HG03175 (cell line): ENCODE measurements around the gene PLB1.
A peak's percentile ranks its signal among the peaks of the same experiment; 100 is the strongest.
"Not testable (repeated sequence)": the region's sequence is repeated elsewhere in the genome, so short reads cannot be mapped to it uniquely, and the experiment has no call there.

ENCODE experiments used
- ATAC-seq: cut with Tn5 transposase; IDR thresholded peaks from one replicate; pipeline ENCODE4 v1.9.1; 2021; ENCODE audit warnings: mild to moderate bottlenecking, moderate library complexity; ENCODE audit not compliant: unreplicated experiment

PLB1 gene

DNA sequence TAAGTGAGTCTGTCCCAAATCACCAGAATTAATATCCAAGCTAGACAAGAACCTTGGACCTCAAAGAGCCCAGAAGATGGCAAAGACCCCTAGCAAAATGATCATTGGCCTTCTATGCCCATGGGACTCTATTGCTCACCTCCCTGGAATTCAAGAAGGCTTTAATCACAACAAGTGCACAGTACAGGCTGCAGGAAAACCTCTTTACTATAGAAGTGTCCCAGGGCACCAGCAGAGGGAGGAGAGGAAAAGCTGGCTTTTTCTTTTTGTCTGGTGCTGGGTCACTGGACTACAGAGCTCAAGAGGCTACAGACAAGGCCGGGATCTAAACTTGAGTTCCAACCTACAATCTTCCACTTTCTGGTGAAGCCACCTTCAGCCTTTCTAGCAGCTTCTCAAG is 167.5 kb downstream of the PLB1 start:
- no peak for ATAC-seq

GRCh38 chr2:28664120-28664842 is 168.4 kb downstream of the PLB1 start:
- ATAC-seq = no peak

DNA sequence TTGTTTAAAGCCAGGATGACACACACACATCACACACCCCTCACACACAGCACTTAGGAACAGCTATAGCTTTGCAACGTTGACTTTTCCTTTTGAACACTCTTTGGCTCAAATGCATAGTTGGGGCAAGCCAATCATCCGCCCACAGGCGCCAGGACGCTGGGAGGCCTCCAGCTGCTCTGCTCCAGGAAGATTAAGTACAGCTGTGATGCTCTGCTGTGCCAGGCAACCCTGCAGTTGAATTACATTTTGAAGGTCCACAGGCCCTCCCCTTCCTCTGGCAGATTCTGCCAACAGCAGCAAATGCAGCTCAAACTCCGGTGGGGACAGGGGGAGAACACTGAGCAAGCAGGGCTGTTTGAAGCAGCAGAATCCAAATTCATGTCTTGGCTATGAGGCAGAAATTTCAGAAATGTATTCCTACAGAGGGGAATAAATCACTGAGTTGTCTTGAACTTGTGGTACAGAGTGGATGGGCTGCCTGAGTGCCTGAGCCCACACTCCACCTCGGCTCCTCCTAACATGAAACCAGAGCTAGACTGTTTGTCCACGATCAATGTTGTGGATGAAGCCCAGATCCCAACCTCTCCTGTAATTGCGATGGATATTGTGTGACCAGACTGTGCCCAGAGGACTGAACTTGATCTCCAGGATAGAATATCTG is 169.3 kb downstream of the PLB1 start:
- no peak for ATAC-seq

DNA sequence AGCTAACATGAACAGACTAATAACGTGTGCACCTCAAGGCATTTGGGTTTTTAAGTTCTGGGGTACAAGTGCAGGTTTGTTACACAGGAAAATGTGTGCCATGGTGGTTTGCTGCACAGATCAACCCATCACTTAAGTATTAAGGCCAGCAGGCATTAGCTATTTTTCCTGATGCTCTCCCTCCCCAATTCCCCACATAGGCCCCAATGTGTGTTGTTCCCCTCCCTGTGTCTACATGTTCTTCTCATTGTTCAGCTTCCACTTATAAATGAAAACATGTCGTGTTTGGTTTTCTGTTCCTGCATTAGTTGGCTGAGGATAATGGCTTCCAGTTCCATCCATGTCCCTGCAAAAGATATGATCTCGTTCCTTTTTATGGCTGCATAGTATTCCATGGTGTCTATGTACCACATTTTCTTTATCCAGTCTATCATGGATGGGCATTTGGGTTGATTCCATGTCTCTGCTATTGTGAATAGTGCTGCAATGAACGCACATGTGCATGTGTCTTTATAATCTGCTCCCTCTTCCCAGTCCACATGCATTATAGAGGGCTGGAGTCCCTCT is 170.0 kb downstream of the PLB1 start:
- not testable (repeated sequence) for ATAC-seq

DNA sequence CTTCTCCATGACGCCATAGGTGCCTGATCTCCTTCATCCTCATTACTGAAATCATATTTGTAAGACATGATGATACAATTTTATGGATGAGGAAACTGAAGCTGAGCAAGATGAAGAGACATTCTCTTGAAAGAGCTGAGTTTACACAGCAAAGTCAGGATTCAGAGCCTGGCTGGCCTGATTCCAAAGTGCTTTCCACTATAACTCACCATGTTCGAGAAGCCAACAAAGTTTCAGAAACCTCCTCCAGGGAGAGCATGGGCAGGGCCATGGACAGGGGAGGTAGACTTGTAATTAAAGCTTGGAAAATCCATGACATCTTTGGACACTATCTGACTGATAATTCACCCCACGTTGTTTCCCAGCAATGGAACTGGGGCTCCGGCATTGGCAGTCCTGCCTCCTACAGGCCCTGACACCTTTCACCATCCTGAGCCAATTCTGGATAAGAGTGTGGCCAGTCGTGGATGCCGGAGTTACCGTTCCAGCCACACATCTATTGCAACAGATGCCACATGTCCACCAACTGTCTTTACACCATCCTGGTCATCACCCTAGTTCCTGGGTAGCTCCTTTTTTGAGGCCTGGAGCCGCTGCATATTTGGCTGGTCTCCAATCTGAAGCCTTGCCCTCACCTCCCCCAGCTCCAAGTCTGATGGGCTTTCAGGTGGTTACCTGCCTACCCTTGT is 170.8 kb downstream of the PLB1 start:
- ATAC-seq = no peak

GRCh38 chr2:28667261-28667660 is 171.4 kb downstream of the PLB1 start:
- no peak for ATAC-seq

DNA sequence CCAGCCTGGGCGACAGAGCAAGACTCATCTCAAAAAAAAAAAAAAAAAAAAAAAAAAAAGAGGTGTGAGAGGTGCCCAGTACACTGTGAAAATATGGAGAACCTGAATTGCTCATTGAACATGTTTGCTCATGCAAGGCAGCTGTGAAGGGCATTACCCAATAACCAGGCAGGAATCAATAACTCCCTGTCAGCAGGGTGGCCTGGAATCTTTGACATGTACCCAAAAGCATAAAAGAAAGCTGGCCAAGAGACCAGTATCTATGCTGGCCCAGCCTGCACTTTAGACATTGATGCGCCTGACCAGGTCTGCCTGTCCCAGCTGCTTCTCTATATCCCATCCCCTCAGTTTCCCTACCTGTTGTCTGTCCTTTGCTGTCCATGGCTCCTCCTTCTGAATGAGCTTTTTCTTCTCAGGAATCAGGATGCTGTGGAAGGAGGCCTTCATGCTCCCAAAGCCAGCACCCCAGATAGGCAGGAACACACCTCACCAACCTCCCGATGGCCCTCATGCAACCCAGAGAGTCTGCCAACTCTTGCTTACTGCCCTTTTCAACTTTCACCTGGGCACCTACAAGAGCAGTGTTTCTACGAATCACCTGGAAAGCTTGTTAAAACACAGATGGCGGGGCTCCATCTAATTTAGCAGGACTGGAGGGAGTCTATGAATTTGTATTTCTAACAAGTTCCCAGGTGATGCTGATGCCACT is 172.4 kb downstream of the PLB1 start:
- ATAC-seq = no peak

- no peak for ATAC-seq
Observed at GRCh38 chr2:28668880-28669279, 173.0 kb downstream of the PLB1 start.

- no peak for ATAC-seq
Observed at GRCh38 chr2:28670856-28671255, 175.0 kb downstream of the PLB1 start.

DNA sequence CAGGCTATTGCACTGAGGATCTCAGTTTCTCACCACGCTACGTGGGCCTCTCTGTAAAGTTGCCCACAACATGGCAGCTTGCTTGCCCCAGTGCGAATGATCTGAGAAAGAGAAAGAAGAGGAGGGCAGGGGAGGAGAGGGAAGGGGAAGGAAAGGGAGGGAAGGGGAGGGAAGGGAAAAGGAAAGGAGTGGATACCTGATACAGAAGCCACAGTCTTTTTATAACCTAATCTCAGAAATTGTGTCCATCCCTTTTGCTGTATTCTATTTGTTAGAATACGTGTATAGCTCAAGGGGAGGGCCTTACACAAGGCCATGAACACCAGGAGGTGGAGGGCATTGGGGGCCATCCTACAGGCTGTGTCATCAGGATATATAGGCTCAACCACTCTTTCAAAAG is 177.5 kb downstream of the PLB1 start:
- no peak for ATAC-seq

DNA sequence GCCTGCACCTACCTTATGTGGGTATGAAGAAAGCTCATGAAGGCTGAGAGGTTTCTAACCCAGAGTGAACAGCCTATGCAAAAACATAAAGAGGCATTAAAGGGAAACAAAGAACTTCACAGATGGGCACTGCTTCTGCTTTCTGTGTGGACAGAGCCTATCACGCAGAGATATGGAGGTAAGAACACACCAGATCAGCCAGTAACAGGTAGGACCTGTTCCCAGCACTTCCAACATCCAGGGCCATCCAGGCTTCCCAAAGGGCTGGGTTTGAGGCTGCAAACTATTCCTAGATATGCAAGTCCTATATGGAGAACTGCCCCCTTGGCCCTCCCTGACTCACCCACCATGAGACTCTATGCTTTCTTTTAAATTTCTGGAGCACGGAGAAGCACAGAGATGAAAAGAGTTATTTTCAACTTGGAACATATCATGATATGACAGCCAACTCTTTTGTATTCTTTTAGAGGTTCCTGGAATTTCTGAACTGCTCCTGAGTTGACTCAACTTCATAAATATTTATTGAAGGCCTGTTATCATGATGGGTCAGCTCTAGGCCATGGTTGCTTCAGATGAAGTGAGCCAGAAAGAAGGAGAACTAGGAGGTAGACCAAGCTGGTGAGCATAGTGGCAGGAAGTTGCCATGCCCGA is 178.3 kb downstream of the PLB1 start:
- no peak for ATAC-seq

GRCh38 chr2:28674713-28675068 is 178.8 kb downstream of the PLB1 start:
- ATAC-seq = no peak

GRCh38 chr2:28676152-28676835 is 180.4 kb downstream of the PLB1 start:
- ATAC-seq = no peak

- no peak for ATAC-seq
Observed at GRCh38 chr2:28678175-28678855, 182.5 kb downstream of the PLB1 start.

DNA sequence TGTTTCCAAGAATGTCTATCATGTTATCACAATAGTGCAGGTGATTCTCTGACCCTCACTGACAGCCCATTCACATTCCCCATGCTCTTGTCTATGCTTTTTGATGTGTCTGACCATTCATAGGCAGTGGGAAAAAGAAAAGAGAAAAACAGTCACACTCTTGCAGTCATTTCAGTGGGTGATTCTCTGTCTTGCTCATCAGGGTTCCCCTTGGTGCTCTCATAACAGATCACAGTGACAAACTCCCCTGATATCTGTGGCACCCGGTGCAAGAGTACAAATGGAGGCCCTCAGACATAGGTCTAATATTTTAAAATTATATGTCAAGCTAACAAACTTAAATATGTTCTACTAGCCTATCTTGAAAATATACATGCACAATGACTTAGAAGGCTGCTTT is 183.1 kb downstream of the PLB1 start:
- no peak for ATAC-seq

- ATAC-seq = no peak
Observed at GRCh38 chr2:28680657-28681056, 184.8 kb downstream of the PLB1 start.

GRCh38 chr2:28681158-28681571 is 185.3 kb downstream of the PLB1 start:
- ATAC-seq = peak; percentile 87

DNA sequence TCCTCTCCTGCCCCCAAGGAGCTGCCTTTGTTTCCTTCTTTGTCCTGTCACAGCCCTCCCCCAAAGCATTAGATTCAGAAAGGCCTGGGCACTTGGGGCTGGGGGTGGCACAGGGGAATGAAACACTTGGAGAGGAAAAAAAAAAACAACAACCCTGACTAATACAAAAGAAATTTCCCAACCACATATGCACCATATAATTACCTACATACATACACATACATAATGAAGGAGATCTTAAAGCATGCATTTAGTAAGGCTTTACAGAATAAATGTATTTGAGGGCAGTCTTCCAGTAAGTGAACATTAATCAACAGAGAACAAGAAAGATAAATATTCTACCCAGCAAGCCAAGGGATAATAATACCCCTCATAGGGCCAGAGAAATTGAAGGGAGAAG is 185.7 kb downstream of the PLB1 start:
- ATAC-seq = no peak

- no peak for ATAC-seq
Observed at GRCh38 chr2:28683100-28683706, 187.3 kb downstream of the PLB1 start.
